GM19467 (cell line): ENCODE measurements around the gene CPNE9.

Source experiments
- ATAC-seq: cut with Tn5 transposase; IDR thresholded peaks from one replicate; pipeline ENCODE4 v1.9.1; 2021; ENCODE audit warnings: mild to moderate bottlenecking, moderate library complexity; ENCODE audit not compliant: unreplicated experiment

The CPNE9 gene

GRCh38 chr3:9713142-9713541 lies 9.5 kb downstream of the CPNE9 start:
- ATAC-seq: no peak

- ATAC-seq: no peak
Measured at GRCh38 chr3:9715136-9715535, 11.5 kb downstream of the CPNE9 start.

GRCh38 chr3:9715764-9716437 lies 12.3 kb downstream of the CPNE9 start:
- ATAC-seq: no peak

- no peak for ATAC-seq
Measured at GRCh38 chr3:9716801-9717555, 13.3 kb downstream of the CPNE9 start.

- ATAC-seq: no peak
Measured at GRCh38 chr3:9717563-9717962, 13.9 kb downstream of the CPNE9 start.

GRCh38 chr3:9718118-9718517 lies 14.5 kb downstream of the CPNE9 start:
- no peak for ATAC-seq

- ATAC-seq: no peak
Measured at GRCh38 chr3:9721015-9721699, 17.5 kb downstream of the CPNE9 start.

- ATAC-seq: no peak
Measured at GRCh38 chr3:9721700-9722060, 18.0 kb downstream of the CPNE9 start.

- ATAC-seq: no peak
Measured at GRCh38 chr3:9725775-9726515, 22.3 kb downstream of the CPNE9 start.

- no peak for ATAC-seq
Measured at GRCh38 chr3:9727041-9727595, 23.5 kb downstream of the CPNE9 start.

- ATAC-seq: no peak
Measured at GRCh38 chr3:9727743-9728142, 24.1 kb downstream of the CPNE9 start.

- ATAC-seq: no peak
Measured at GRCh38 chr3:9729419-9729818, 25.8 kb downstream of the CPNE9 start.

GRCh38 chr3:9730657-9731205 lies 27.1 kb downstream of the CPNE9 start:
- peak; percentile 35 for ATAC-seq

GRCh38 chr3:9731206-9732079 lies 27.8 kb downstream of the CPNE9 start, which contains the start of gene BRPF1:
Gene BRPF1, plus strand, starts transcription at chr3:9731735. Its CDS starts 2,406 bp downstream, at chr3:9734141.
- ATAC-seq: peak; percentile 88

- peak; percentile 13 for ATAC-seq
Measured at GRCh38 chr3:9732080-9732739, 28.6 kb downstream of the CPNE9 start.

GRCh38 chr3:9732740-9733115 lies 29.1 kb downstream of the CPNE9 start:
- ATAC-seq: no peak

- no peak for ATAC-seq
Measured at GRCh38 chr3:9736831-9737230, 33.2 kb downstream of the CPNE9 start.

- ATAC-seq: no peak
Measured at GRCh38 chr3:9739181-9739580, 35.5 kb downstream of the CPNE9 start.

- ATAC-seq: no peak
Measured at GRCh38 chr3:9742560-9742959, 38.9 kb downstream of the CPNE9 start.
